ENCODE measurements around the gene PRDM16.

GRCh38 chr1:3337798-3338724 lies 269.1 kb downstream of the PRDM16 start:
- no peak for TF ChIP-seq CTCF (conservative IDR thresholded peaks at IDR 0.05 in 1 of 2, IDR thresholded peaks at IDR 0.05 in 1 of 2; ENCODE audit: extremely low read depth in 1 of 2, insufficient read depth in 1 of 2, low read depth in 1 of 2, low read length in 2 of 2)
- no peak for TF ChIP-seq EZH2 (IDR thresholded peaks at IDR 0.05; ENCODE audit: borderline replicate concordance, low read length)
